Liver (tissue), 3 donors: ENCODE measurements around the gene SLC5A3.

Source experiments
- CTCF ChIP-seq: fragments of 150-350 bp; IDR thresholded peaks from 2 replicates; pipeline ENCODE4 v1.5.1; 2017; ENCODE audit warnings: improper control_type of control experiment, low read depth, low read length; ENCODE audit not compliant: missing input control
- MAX ChIP-seq: IDR thresholded peaks from 2 replicates; pipeline ENCODE4 v1.6.1; 2016; ENCODE audit warnings: antibody characterized with exemption
- TAF1 ChIP-seq: conservative IDR thresholded peaks from 2 replicates; pipeline ENCODE4 v1.6.1; 2016; ENCODE audit warnings: antibody characterized with exemption, mild to moderate bottlenecking
- ZBTB33 ChIP-seq: IDR thresholded peaks from 2 replicates; pipeline ENCODE4 v1.6.1; 2016; ENCODE audit warnings: antibody characterized with exemption
- donor health status: healthy.
- donor health status: healthy.

GRCh38 chr21:34078915-34079314 is 5.5 kb downstream of the SLC5A3 start:
- TF ChIP-seq CTCF (no peak), MAX (no peak), ZBTB33 (no peak), TAF1 (no peak)
